NCI-H2107 treated with DMSO at 0.1 percent for 48 hours (cell line): ENCODE measurements around the gene FAM156A.
A peak's percentile ranks its signal among the peaks of the same experiment; 100 is the strongest.
"Not testable (repeated sequence)": the region's sequence is repeated elsewhere in the genome, so short reads cannot be mapped to it uniquely, and the experiment has no call there.

ENCODE experiments used
- DNase-seq: peaks from one replicate; lab custom pipeline; 2025; ENCODE audit not compliant: unreplicated experiment; lab: John Stamatoyannopoulos, UW

Gene FAM156A

GRCh38 chrX:52958113-52958959 lies at the start of gene FAM156A:
FAM156A (minus strand) TSS chrX:52958518; CDS start chrX:52948588, 9,930 bp downstream.
- not testable (repeated sequence) for DNase-seq

GRCh38 chrX:53005327-53005726 lies 47.0 kb upstream of the FAM156A start:
- no peak for DNase-seq

GRCh38 chrX:53004811-53005210 lies 46.5 kb upstream of the FAM156A start:
- DNase-seq, result no peak

- DNase-seq, result no peak
Measured at GRCh38 chrX:53004038-53004437, 45.7 kb upstream of the FAM156A start.

- DNase-seq, result no peak
Measured at GRCh38 chrX:53003111-53003510, 44.8 kb upstream of the FAM156A start.

GRCh38 chrX:53001958-53002357 lies 43.6 kb upstream of the FAM156A start:
- no peak for DNase-seq

- DNase-seq, result no peak
Measured at GRCh38 chrX:53000447-53001135, 42.3 kb upstream of the FAM156A start.

GRCh38 chrX:52995987-52996331 lies 37.6 kb upstream of the FAM156A start:
- no peak for DNase-seq

GRCh38 chrX:52995135-52995986 lies 37.0 kb upstream of the FAM156A start:
- DNase-seq, result peak; percentile 95

GRCh38 chrX:52990848-52991247 lies 32.5 kb upstream of the FAM156A start:
- DNase-seq, result no peak

GRCh38 chrX:52990011-52990631 lies 31.8 kb upstream of the FAM156A start:
- peak; percentile 1 for DNase-seq

GRCh38 chrX:52988985-52989917 lies 30.9 kb upstream of the FAM156A start:
- no peak for DNase-seq

- DNase-seq, result no peak
Measured at GRCh38 chrX:52983321-52984000, 25.1 kb upstream of the FAM156A start.

- no peak for DNase-seq
Measured at GRCh38 chrX:52979993-52980392, 21.7 kb upstream of the FAM156A start.

GRCh38 chrX:52979568-52979967 lies 21.2 kb upstream of the FAM156A start:
- no peak for DNase-seq

- DNase-seq, result no peak
Measured at GRCh38 chrX:52977953-52978352, 19.6 kb upstream of the FAM156A start.

GRCh38 chrX:52975576-52975975 lies 17.3 kb upstream of the FAM156A start:
- not testable (repeated sequence) for DNase-seq

- DNase-seq, result not testable (repeated sequence)
Measured at GRCh38 chrX:52974336-52974992, 16.1 kb upstream of the FAM156A start.

GRCh38 chrX:52967922-52968321 lies 9.6 kb upstream of the FAM156A start:
- not testable (repeated sequence) for DNase-seq
